Colonic mucosa (tissue), 4 donors: Measurements from ENCODE around the gene PRR20B. TPM values are rescaled to one million over a fixed set of nuclear protein-coding genes. Genes with fewer than 3 reads are reported as not detected.
"Not testable (repeated sequence)": the region's sequence is repeated elsewhere in the genome, so short reads cannot be mapped to it uniquely, and the experiment has no call there.

Experiments
- DNase-seq: peaks from one replicate; pipeline ENCODE4 v3.0.0-alpha.2; 2020
- H3K27ac ChIP-seq: fragments of 200-600 bp; one replicate; pipeline ENCODE4 v1.8.0; 2021
- H3K27me3 ChIP-seq: fragments of 200-600 bp; one replicate; pipeline ENCODE4 v1.8.0; 2021
- H3K36me3 ChIP-seq: fragments of 200-600 bp; one replicate; pipeline ENCODE4 v1.8.0; 2021
- H3K4me1 ChIP-seq: fragments of 200-600 bp; one replicate; pipeline ENCODE4 v1.8.0; 2021; ENCODE audit warnings: mild to moderate bottlenecking
- H3K4me3 ChIP-seq: fragments of 200-600 bp; one replicate; pipeline ENCODE4 v1.8.0; 2021
- H3K9ac ChIP-seq, 2 donors: one replicate each; pipeline ENCODE4 v1.7.0; 2013; ENCODE audit warnings: control low read depth in 2 of 2, low read depth in 2 of 2, low read length in 2 of 2
- H3K9me3 ChIP-seq: fragments of 200-600 bp; one replicate; pipeline ENCODE4 v1.8.0; 2021
- CTCF ChIP-seq: fragments of 200-600 bp; IDR thresholded peaks from one replicate; pipeline ENCODE4 v1.8.0; 2022; ENCODE audit warnings: antibody characterized with exemption, mild to moderate bottlenecking
- intact Hi-C: fragments of 100-400 bp; cut with DNase I; formaldehyde crosslinking; loops from one replicate; pipeline ENCODE4 v1.14.1; 2022
- total RNA-seq, 2 donors: library from RNA; stranded (reverse); fragmentation: NEBNext Ultra II Directional in 1 of 2; extraction: Animal tissue kit (Norgen Biotek cat#: 25700) in 1 of 2; gene quantifications; one replicate each; pipeline ENCODE4 v1.2.1, GENCODE V29; 2021
- donor health status: healthy.
- donor health status: DM: no; HTN: no; CAD: no.
- donor health status: DM: no; HTN: no; CAD: no.

The PRR20B gene
- not detected for total RNA-seq

- H3K4me3 ChIP-seq, H3K27ac ChIP-seq, H3K9ac ChIP-seq, H3K27me3 ChIP-seq, H3K9me3 ChIP-seq, intact Hi-C loops, DNase-seq, H3K36me3 ChIP-seq, H3K4me1 ChIP-seq: not testable (repeated sequence)
Observed at GRCh38 chr13:57147188-57147587, at the start of gene PRR20B. Gene PRR20B (plus strand): TSS chr13:57147488. CDS start chr13:57147875, 387 bp downstream.

GRCh38 chr13:57114945-57115344 lies 32.3 kb upstream of the PRR20B start:
- no peaks in the 10 kb centered on the region for H3K27me3 ChIP-seq
- no peaks in the 10 kb centered on the region for H3K4me1 ChIP-seq
- intact Hi-C loops: no loop called here
- H3K27ac ChIP-seq: no peak overlapping the region
- H3K9me3 ChIP-seq: no peaks in the 10 kb centered on the region
- DNase-seq: no peak
- H3K36me3 ChIP-seq: no peaks in the 10 kb centered on the region
- no peak for TF ChIP-seq CTCF
- no peak overlapping the region for H3K9ac ChIP-seq
- H3K4me3 ChIP-seq: no peak overlapping the region

- H3K4me3 ChIP-seq: no peak overlapping the region
- intact Hi-C loops: no loop called here
- TF ChIP-seq CTCF: no peak
- H3K4me1 ChIP-seq: no peaks in the 10 kb centered on the region
- DNase-seq: no peak
- no peaks in the 10 kb centered on the region for H3K27me3 ChIP-seq
- H3K9ac ChIP-seq: no peak overlapping the region
- H3K9me3 ChIP-seq: no peaks in the 10 kb centered on the region
- H3K36me3 ChIP-seq: no peaks in the 10 kb centered on the region
- no peak overlapping the region for H3K27ac ChIP-seq
Observed at GRCh38 chr13:57123681-57124080, 23.6 kb upstream of the PRR20B start.

- TF ChIP-seq CTCF: no peak
- Histone ChIP-seq H3K4me3 (no peak overlapping the region), H3K27ac (no peak overlapping the region), H3K36me3 (no peaks in the 10 kb centered on the region), H3K9ac (no peak overlapping the region), H3K9me3 (no peaks in the 10 kb centered on the region), H3K4me1 (no peaks in the 10 kb centered on the region), H3K27me3 (no peaks in the 10 kb centered on the region)
- no peak for DNase-seq
- intact Hi-C loops: no loop called here
Observed at GRCh38 chr13:57128909-57129308, 18.4 kb upstream of the PRR20B start.

- no peak for TF ChIP-seq CTCF
- Histone ChIP-seq H3K4me3 (no peak overlapping the region), H3K27ac (no peak overlapping the region), H3K27me3 (no peaks in the 10 kb centered on the region), H3K9ac (no peak overlapping the region), H3K9me3 (no peaks in the 10 kb centered on the region), H3K36me3 (no peaks in the 10 kb centered on the region), H3K4me1 (no peaks in the 10 kb centered on the region)
- DNase-seq: no peak
- intact Hi-C loops: no loop called here
Observed at GRCh38 chr13:57136093-57136492, 11.2 kb upstream of the PRR20B start.

GRCh38 chr13:57137585-57137984 lies 9.7 kb upstream of the PRR20B start:
- H3K4me3 ChIP-seq: no peak overlapping the region
- no peaks in the 10 kb centered on the region for H3K9me3 ChIP-seq
- intact Hi-C loops: no loop called here
- no peaks in the 10 kb centered on the region for H3K27me3 ChIP-seq
- no peak for DNase-seq
- no peaks in the 10 kb centered on the region for H3K4me1 ChIP-seq
- H3K9ac ChIP-seq: no peak overlapping the region
- H3K36me3 ChIP-seq: no peaks in the 10 kb centered on the region
- no peak overlapping the region for H3K27ac ChIP-seq
- no peak for TF ChIP-seq CTCF
